Progenitor cell of endocrine pancreas (in vitro differentiated cells): ENCODE measurements around the gene AGBL2. TPM values are rescaled to one million over a fixed set of nuclear protein-coding genes. Genes with fewer than 3 reads are reported as not detected.
"Not testable (repeated sequence)": the region's sequence is repeated elsewhere in the genome, so short reads cannot be mapped to it uniquely, and the experiment has no call there.

Source experiments
- DNase-seq: peaks from one replicate; pipeline ENCODE4 v3.0.0; 2021; ENCODE audit warnings: low spot score; ENCODE audit not compliant: unreplicated experiment
- H3K27ac Mint-ChIP-seq: 2 replicates; pipeline ENCODE4 v1.8.0; 2021; ENCODE audit warnings: mild to moderate bottlenecking, moderate library complexity, mixed read lengths
- H3K27me3 Mint-ChIP-seq: 2 replicates; pipeline ENCODE4 v1.8.0; 2021; ENCODE audit warnings: mixed read lengths
- H3K36me3 Mint-ChIP-seq: 2 replicates; pipeline ENCODE4 v1.8.0; 2022; ENCODE audit warnings: mixed read lengths; ENCODE audit not compliant: insufficient read depth
- H3K4me1 Mint-ChIP-seq: 2 replicates; pipeline ENCODE4 v1.8.0; 2021; ENCODE audit warnings: low read depth, mixed read lengths
- H3K4me3 Mint-ChIP-seq: 2 replicates; pipeline ENCODE4 v1.8.0; 2021; ENCODE audit warnings: low read depth, mild to moderate bottlenecking, moderate library complexity, mixed read lengths
- H3K9me3 Mint-ChIP-seq: 2 replicates; pipeline ENCODE4 v1.8.0; 2021; ENCODE audit warnings: low read depth, mixed read lengths
- CTCF ChIP-seq: fragments of 200-600 bp; sonication (generic); IDR thresholded peaks from one replicate; pipeline ENCODE4 v1.5.0; 2021; ENCODE audit warnings: antibody characterized with exemption, mild to moderate bottlenecking; ENCODE audit not compliant: unreplicated experiment
- long read RNA-seq: library from polyadenylated mRNA; unstranded; transcript quantifications from one replicate; pipeline ENCODE4 v2.0.0, GENCODE V29; 2020
- total RNA-seq: library from RNA; stranded (reverse); gene quantifications from 2 replicates; pipeline ENCODE4 v1.2.1, GENCODE V29; 2021

Gene AGBL2
- total RNA-seq: 6.1 and 8.2 TPM in 2 replicates
- long read RNA-seq, partial matches to known transcripts: 1 of 3 reads
- long read RNA-seq, other reads (novel, unspliced or antisense): 2 of 3 reads

- Mint-ChIP-seq H3K36me3 (peaks cover 8% of the 10 kb centered on the region), H3K27ac (peak within 1 kb of the TSS; percentile 93), H3K4me1 (peaks cover 5% of the 10 kb centered on the region), H3K27me3 (no peaks in the 10 kb centered on the region), H3K9me3 (no peaks in the 10 kb centered on the region), H3K4me3 (peak within 1 kb of the TSS; percentile 85)
- DNase-seq: peak; percentile 53
- no peak for TF ChIP-seq CTCF
These were observed at the start of gene AGBL2 for GRCh38 chr11:47715082-47715669. Gene AGBL2 (minus strand): TSS chr11:47715369. CDS start chr11:47714650, 719 bp downstream.

- H3K27ac Mint-ChIP-seq, H3K4me1 Mint-ChIP-seq, DNase-seq, H3K9me3 Mint-ChIP-seq, H3K4me3 Mint-ChIP-seq, H3K27me3 Mint-ChIP-seq: not testable (repeated sequence)
- peaks cover 41% of the 10 kb centered on the region for H3K36me3 Mint-ChIP-seq
These were observed 44.1 kb upstream of the AGBL2 start for GRCh38 chr11:47759291-47759690.

GRCh38 chr11:47756208-47756607, 41.0 kb upstream of the AGBL2 start:
- DNase-seq: no peak
- Mint-ChIP-seq H3K36me3 (peaks cover 52% of the 10 kb centered on the region), H3K4me3 (no peak overlapping the region), H3K4me1 (no peaks in the 10 kb centered on the region), H3K9me3 (no peaks in the 10 kb centered on the region), H3K27me3 (no peaks in the 10 kb centered on the region), H3K27ac (no peak overlapping the region)
- no peak for TF ChIP-seq CTCF

- no peak overlapping the region for H3K27ac Mint-ChIP-seq
- peaks cover 39% of the 10 kb centered on the region for H3K36me3 Mint-ChIP-seq
- DNase-seq: no peak
- no peak for TF ChIP-seq CTCF
- H3K27me3 Mint-ChIP-seq: no peaks in the 10 kb centered on the region
- H3K4me3 Mint-ChIP-seq: no peak overlapping the region
- no peaks in the 10 kb centered on the region for H3K4me1 Mint-ChIP-seq
- H3K9me3 Mint-ChIP-seq: no peaks in the 10 kb centered on the region
These were observed 35.6 kb upstream of the AGBL2 start for GRCh38 chr11:47750725-47751124.

GRCh38 chr11:47742494-47742893, 27.3 kb upstream of the AGBL2 start:
- not testable (repeated sequence) for DNase-seq, H3K27ac Mint-ChIP-seq, H3K27me3 Mint-ChIP-seq, H3K4me1 Mint-ChIP-seq, H3K4me3 Mint-ChIP-seq, H3K9me3 Mint-ChIP-seq
- H3K36me3 Mint-ChIP-seq: peaks cover 31% of the 10 kb centered on the region

- not testable (repeated sequence) for DNase-seq, H3K4me1 Mint-ChIP-seq, H3K9me3 Mint-ChIP-seq, H3K27me3 Mint-ChIP-seq, H3K27ac Mint-ChIP-seq, H3K4me3 Mint-ChIP-seq
- H3K36me3 Mint-ChIP-seq: peaks cover 25% of the 10 kb centered on the region
These were observed 22.6 kb upstream of the AGBL2 start for GRCh38 chr11:47737817-47738216.

- H3K4me3 Mint-ChIP-seq: no peak overlapping the region
- H3K36me3 Mint-ChIP-seq: peaks cover 45% of the 10 kb centered on the region
These were observed 17.1 kb upstream of the AGBL2 start for GRCh38 chr11:47732271-47732670.

More at GRCh38 chr11:47732271-47732670, 17.1 kb upstream of the AGBL2 start:
- Mint-ChIP-seq H3K9me3 (no peaks in the 10 kb centered on the region), H3K4me1 (no peaks in the 10 kb centered on the region), H3K27me3 (no peaks in the 10 kb centered on the region), H3K27ac (peak overlapping the region; percentile 47)
- DNase-seq: no peak
- no peak for TF ChIP-seq CTCF
